Retinal pigment epithelial cell (primary cell): ENCODE measurements around the gene IL16.
A peak's percentile ranks its signal among the peaks of the same experiment; 100 is the strongest.

ENCODE experiments used
- DNase-seq: peaks from one replicate; pipeline ENCODE4 v3.0.0-alpha.2; 2010; ENCODE audit warnings: low read depth
- H3K4me3 ChIP-seq: 2 replicates; pipeline ENCODE4 v1.5.1; 2011; ENCODE audit warnings: mild to moderate bottlenecking, low read length, control low read depth, moderate library complexity
- TF ChIP-seq, protein P1 (sequence below): conservative IDR thresholded peaks from 2 replicates; pipeline ENCODE4 v1.5.1; 2011; ENCODE audit warnings: low read depth, low read length, control low read depth, inconsistent platforms

Gene IL16

DNA sequence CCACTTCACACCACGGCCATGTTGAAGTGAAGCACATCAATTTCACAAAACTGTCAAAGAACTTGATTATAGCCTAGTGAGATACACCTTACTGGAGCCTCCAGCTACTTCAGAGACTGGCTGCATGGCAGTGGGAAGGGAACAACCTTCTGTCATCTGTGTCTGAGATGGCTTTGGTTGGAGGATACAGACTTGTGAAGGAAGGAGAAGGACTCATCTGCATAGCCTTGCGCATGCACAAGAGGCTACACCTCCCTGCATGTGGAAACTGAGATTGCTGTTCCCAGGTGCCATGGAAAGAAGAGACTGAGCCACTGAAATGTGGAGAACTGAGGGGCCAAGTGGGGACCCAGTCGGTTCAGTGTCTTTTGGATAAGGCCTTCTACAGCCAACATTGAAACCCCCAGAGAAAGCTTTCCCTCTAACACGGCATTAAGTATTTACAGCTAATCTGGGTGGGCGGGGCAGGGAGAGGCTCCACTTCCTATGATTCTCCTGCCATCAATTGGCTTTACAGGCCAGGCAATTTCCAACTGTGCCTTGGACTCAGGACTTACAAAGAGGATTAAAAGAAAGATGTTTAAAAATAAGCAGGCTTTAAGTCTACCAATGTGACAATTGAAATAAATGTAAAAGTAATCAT, 58.8 kb downstream of the IL16 start:
- TF ChIP-seq, protein P1, sequence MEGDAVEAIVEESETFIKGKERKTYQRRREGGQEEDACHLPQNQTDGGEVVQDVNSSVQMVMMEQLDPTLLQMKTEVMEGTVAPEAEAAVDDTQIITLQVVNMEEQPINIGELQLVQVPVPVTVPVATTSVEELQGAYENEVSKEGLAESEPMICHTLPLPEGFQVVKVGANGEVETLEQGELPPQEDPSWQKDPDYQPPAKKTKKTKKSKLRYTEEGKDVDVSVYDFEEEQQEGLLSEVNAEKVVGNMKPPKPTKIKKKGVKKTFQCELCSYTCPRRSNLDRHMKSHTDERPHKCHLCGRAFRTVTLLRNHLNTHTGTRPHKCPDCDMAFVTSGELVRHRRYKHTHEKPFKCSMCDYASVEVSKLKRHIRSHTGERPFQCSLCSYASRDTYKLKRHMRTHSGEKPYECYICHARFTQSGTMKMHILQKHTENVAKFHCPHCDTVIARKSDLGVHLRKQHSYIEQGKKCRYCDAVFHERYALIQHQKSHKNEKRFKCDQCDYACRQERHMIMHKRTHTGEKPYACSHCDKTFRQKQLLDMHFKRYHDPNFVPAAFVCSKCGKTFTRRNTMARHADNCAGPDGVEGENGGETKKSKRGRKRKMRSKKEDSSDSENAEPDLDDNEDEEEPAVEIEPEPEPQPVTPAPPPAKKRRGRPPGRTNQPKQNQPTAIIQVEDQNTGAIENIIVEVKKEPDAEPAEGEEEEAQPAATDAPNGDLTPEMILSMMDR = no peak
- DNase-seq = no peak

DNA sequence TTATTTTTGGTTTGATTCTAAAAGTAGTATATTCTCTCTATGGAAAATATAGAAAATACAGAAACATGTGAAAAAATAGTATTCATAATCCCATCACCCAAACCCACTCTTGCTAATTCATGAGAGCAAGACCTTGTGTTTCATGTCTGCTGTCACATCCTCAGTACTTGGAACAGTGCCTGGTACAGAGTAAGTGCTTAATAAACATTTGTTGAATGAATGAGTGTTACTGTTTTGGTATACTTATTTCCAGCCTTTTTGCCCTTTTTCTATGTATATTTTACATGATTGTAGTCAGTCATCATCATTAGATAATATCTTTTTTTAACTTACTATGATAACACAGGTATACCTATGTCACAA, 59.3 kb downstream of the IL16 start:
- no peak overlapping the region for H3K4me3 ChIP-seq
- no peak for DNase-seq
- TF ChIP-seq, protein P1 = no peak

More for the DNA sequence above, 58.8 kb downstream of the IL16 start:
- H3K4me3 ChIP-seq = no peak overlapping the region

DNA sequence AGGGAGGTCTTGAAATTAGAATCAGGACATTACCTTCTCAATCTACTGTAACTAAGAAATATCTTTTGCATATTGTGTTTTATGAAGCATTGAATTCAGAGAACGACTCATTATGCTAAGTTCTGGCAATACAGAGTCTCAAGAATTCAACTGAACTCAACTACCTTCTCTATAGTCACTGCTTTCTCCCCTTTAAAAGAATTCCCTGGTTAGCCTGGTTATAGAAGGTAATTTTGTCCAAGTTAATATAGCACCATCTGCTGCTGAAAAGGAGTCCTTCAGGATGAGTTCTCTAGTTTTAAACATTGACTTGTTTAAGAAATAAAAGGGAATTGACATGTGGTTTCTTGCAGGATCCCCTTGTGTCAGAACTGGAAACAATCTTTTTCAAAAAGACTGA, 60.2 kb downstream of the IL16 start:
- TF ChIP-seq, protein P1 = peak; percentile 58
- no peak overlapping the region for H3K4me3 ChIP-seq
- no peak for DNase-seq

DNA sequence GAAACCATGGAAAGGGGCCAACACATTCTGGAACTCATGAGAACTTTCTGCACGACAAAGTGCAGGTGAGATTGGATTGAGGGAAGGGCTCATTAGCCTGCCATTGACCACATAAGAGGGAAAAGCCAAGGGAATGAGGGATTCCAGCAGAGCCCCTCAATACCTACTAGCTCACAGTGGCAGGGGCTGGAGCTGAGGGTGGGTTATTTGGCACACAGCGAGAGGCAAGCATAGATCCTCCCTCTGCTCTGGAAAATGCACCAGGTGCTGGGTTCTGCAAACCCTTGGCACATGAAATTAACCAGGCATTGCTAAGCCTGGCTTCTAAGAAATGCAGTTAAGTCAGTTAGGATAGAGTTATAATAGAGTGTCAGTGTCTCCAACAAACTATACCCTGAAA, 60.8 kb downstream of the IL16 start:
- TF ChIP-seq, protein P1 = no peak
- DNase-seq = no peak
- no peak overlapping the region for H3K4me3 ChIP-seq

- TF ChIP-seq, protein P1 = no peak
- DNase-seq = no peak
- no peak overlapping the region for H3K4me3 ChIP-seq
Observed at GRCh38 chr15:81258455-81258854, 61.8 kb downstream of the IL16 start.

- DNase-seq = no peak
- TF ChIP-seq, protein P1 = no peak
- no peak overlapping the region for H3K4me3 ChIP-seq
Observed at GRCh38 chr15:81259760-81260298, 63.1 kb downstream of the IL16 start.

GRCh38 chr15:81261172-81261811, 64.6 kb downstream of the IL16 start:
- TF ChIP-seq, protein P1 = no peak
- DNase-seq = no peak
- no peak overlapping the region for H3K4me3 ChIP-seq
